SH-SY5Y (cell line): ENCODE results near the gene APH1B.

ENCODE experiments used
- GATA2 ChIP-seq: IDR thresholded peaks from 2 replicates; pipeline ENCODE4 v1.6.1; 2011; ENCODE audit warnings: mild to moderate bottlenecking, low read depth, low read length
- GATA3 ChIP-seq: IDR thresholded peaks from 2 replicates; pipeline ENCODE4 v1.6.1; 2011; ENCODE audit warnings: low read depth, mild to moderate bottlenecking, low read length, moderate library complexity

GRCh38 chr15:63231206-63231605 lies 46.2 kb upstream of the APH1B start:
- TF ChIP-seq GATA3 (no peak), GATA2 (no peak)
